H1 (cell line): ENCODE results near the gene EXT2. TPM values are rescaled to one million over a fixed set of nuclear protein-coding genes. Genes with fewer than 3 reads are reported as not detected.

Experiments
- CTCF ChIA-PET: fragments of 300-600 bp; sonication (Branson Sonifier 250); formaldehyde crosslinking; loops from one replicate; lab custom pipeline; 2021; ENCODE audit not compliant: partially characterized antibody; lab: Charles Lee
- POLR2A ChIA-PET: fragments of 300-600 bp; sonication (Branson Sonifier 250); formaldehyde crosslinking; loops from one replicate; lab custom pipeline; 2021; ENCODE audit warnings: inconsistent platforms; ENCODE audit not compliant: partially characterized antibody; lab: Charles Lee
- DNase-seq, 2 experiments: peaks; one replicate each; pipeline versions ENCODE4 v3.0.0 to v3.0.0-alpha.2; 2010 to 2022; ENCODE audit warnings: low spot score in 2 of 2, low read depth in 1 of 2, mixed read lengths in 1 of 2
- FAIRE-seq: peaks from 2 replicates; lab custom pipeline; 2011; peaks lifted over from hg19 to GRCh38; lab: Jason Lieb, UNC
- H2AFZ ChIP-seq: 2 replicates; pipeline ENCODE4 v1.8.1; 2012; ENCODE audit warnings: low read length, inconsistent platforms
- H2AK5ac ChIP-seq: 2 replicates; pipeline ENCODE4 v1.6.1; 2013; ENCODE audit warnings: low read depth, low read length
- H2BK120ac ChIP-seq: replicated peaks from 2 replicates; pipeline ENCODE3; 2013; ENCODE audit warnings: low read depth, low read length, inconsistent platforms
- H2BK12ac ChIP-seq: 2 replicates; pipeline ENCODE4 v1.6.1; 2013; ENCODE audit warnings: low read depth, low read length
- H2BK15ac ChIP-seq: 2 replicates; pipeline ENCODE4 v1.6.1; 2013; ENCODE audit warnings: low read length
- H2BK20ac ChIP-seq: 2 replicates; pipeline ENCODE4 v1.6.1; 2013; ENCODE audit warnings: low read length
- H2BK5ac ChIP-seq: 2 replicates; pipeline ENCODE4 v1.6.1; 2013; ENCODE audit warnings: low read depth, low read length
- H3K14ac ChIP-seq: 2 replicates; pipeline ENCODE4 v1.6.1; 2013; ENCODE audit warnings: inconsistent platforms; ENCODE audit not compliant: insufficient read length
- H3K18ac ChIP-seq: 2 replicates; pipeline ENCODE4 v1.6.1; 2013; ENCODE audit warnings: low read length; ENCODE audit errors: extremely low read depth
- H3K23ac ChIP-seq: 2 replicates; pipeline ENCODE4 v1.6.1; 2013; ENCODE audit warnings: inconsistent platforms; ENCODE audit not compliant: insufficient read length
- H3K23me2 ChIP-seq: 2 replicates; pipeline ENCODE4 v1.6.1; 2013; ENCODE audit warnings: low read depth, low read length
- H3K27ac ChIP-seq: 2 replicates; pipeline ENCODE4 v1.6.1; 2011; ENCODE audit warnings: low read depth, low read length, inconsistent platforms
- H3K27me3 ChIP-seq, 4 experiments: replicated peaks in 1 of 4; 1 replicate in 1 of 4; 2 replicates in 3 of 4; pipeline versions ENCODE4 v1.6.1 to v1.8.1; 2011 to 2013; ENCODE audit warnings: low read length in 3 of 4, mild to moderate bottlenecking in 3 of 4, inconsistent platforms in 2 of 4, mixed read lengths in 2 of 4, moderate library complexity in 1 of 4; ENCODE audit not compliant: control insufficient read depth in 3 of 4, insufficient read depth in 3 of 4; ENCODE audit errors: extremely low read depth in 1 of 4
- H3K36me3 ChIP-seq, 4 experiments: 2 replicates each; pipeline versions ENCODE4 v1.6.1 to v1.8.1; 2011 to 2013; ENCODE audit warnings: mild to moderate bottlenecking in 4 of 4, low read length in 3 of 4, moderate library complexity in 2 of 4, control low read depth in 1 of 4, inconsistent platforms in 1 of 4; ENCODE audit not compliant: insufficient read depth in 4 of 4, control insufficient read depth in 2 of 4
- H3K4ac ChIP-seq: replicated peaks from 2 replicates; pipeline ENCODE3; 2013; ENCODE audit warnings: low read length, low read depth, mixed read lengths, inconsistent platforms; ENCODE audit not compliant: insufficient read length
- H3K4me1 ChIP-seq, 4 experiments: replicated peaks in 1 of 4; 1 replicate in 1 of 4; 2 replicates in 3 of 4; pipeline versions ENCODE4 v1.6.1 to v1.8.1; 2011 to 2013; ENCODE audit warnings: low read length in 3 of 4, inconsistent platforms in 2 of 4, mixed read lengths in 1 of 4; ENCODE audit not compliant: insufficient read depth in 4 of 4, control insufficient read depth in 3 of 4
- H3K4me2 ChIP-seq, 2 experiments: 2 replicates each; pipeline versions ENCODE4 v1.6.1 to v1.8.1; 2011 to 2013; ENCODE audit warnings: low read depth in 2 of 2, low read length in 2 of 2, control low read depth in 1 of 2, inconsistent platforms in 1 of 2, mild to moderate bottlenecking in 1 of 2; ENCODE audit not compliant: insufficient read depth in 1 of 2
- H3K4me3 ChIP-seq, 4 experiments: fragments of 200-600, 300-600 bp in 1 of 4; sonication (generic), shearing (Covaris generic), sonication (Bioruptor Twin) in 1 of 4; 2 replicates each; pipeline versions ENCODE4 v1.5.1 to v1.8.1; 2011 to 2016; ENCODE audit warnings: low read length in 4 of 4, low read depth in 3 of 4, control low read depth in 2 of 4, inconsistent platforms in 2 of 4, mild to moderate bottlenecking in 2 of 4, mixed read lengths in 1 of 4, moderate library complexity in 1 of 4; ENCODE audit not compliant: insufficient read depth in 2 of 4; ENCODE audit errors: extremely low read depth in 1 of 4
- H3K56ac ChIP-seq: replicated peaks from 2 replicates; pipeline ENCODE3; 2013; ENCODE audit warnings: low read depth, mild to moderate bottlenecking, mixed read lengths, low read length, inconsistent platforms; ENCODE audit not compliant: insufficient read length
- H3K79me1 ChIP-seq: 2 replicates; pipeline ENCODE4 v1.6.1; 2013; ENCODE audit warnings: low read depth, low read length, control low read depth
- H3K79me2 ChIP-seq, 2 experiments: 2 replicates each; pipeline versions ENCODE4 v1.6.1 to v1.8.1; 2012 to 2013; ENCODE audit warnings: low read length in 2 of 2, mild to moderate bottlenecking in 2 of 2, inconsistent platforms in 1 of 2; ENCODE audit not compliant: insufficient read depth in 2 of 2, control insufficient read depth in 1 of 2
- H3K9ac ChIP-seq, 4 experiments: replicated peaks in 1 of 4; 1 replicate in 1 of 4; 2 replicates in 3 of 4; pipeline versions ENCODE4 v1.6.1 to v1.8.1; 2011 to 2013; ENCODE audit warnings: low read depth in 3 of 4, low read length in 3 of 4, control low read depth in 2 of 4, mild to moderate bottlenecking in 2 of 4, moderate library complexity in 2 of 4, inconsistent platforms in 1 of 4; ENCODE audit errors: extremely low read depth in 1 of 4
- H3K9me3 ChIP-seq, 2 experiments: 2 replicates each; pipeline versions ENCODE4 v1.6.1 to v1.8.1; 2012 to 2013; ENCODE audit warnings: mild to moderate bottlenecking in 2 of 2, moderate library complexity in 2 of 2, control low read depth in 1 of 2, inconsistent platforms in 1 of 2, low read depth in 1 of 2, low read length in 1 of 2, mixed read lengths in 1 of 2; ENCODE audit not compliant: insufficient read depth in 2 of 2
- H4K20me1 ChIP-seq, 2 experiments: replicated peaks in 1 of 2; 2 replicates each; pipeline versions ENCODE3 to v1.8.1; 2011 to 2013; ENCODE audit warnings: inconsistent platforms in 2 of 2, low read length in 2 of 2, mild to moderate bottlenecking in 1 of 2; ENCODE audit not compliant: insufficient read depth in 2 of 2, control insufficient read depth in 1 of 2
- H4K5ac ChIP-seq: 2 replicates; pipeline ENCODE4 v1.6.1; 2013; ENCODE audit warnings: low read length, low read depth, mixed read lengths, inconsistent platforms; ENCODE audit not compliant: insufficient read length
- H4K8ac ChIP-seq: 2 replicates; pipeline ENCODE4 v1.8.0; 2013; ENCODE audit warnings: mild to moderate bottlenecking, moderate library complexity, low read length, inconsistent platforms; ENCODE audit not compliant: insufficient read depth; ENCODE audit errors: extremely low read depth
- H4K91ac ChIP-seq: replicated peaks from 2 replicates; pipeline ENCODE3; 2013; ENCODE audit warnings: low read length, mixed read lengths, inconsistent platforms; ENCODE audit not compliant: insufficient read length
- SIN3A ChIP-seq, 2 experiments: IDR thresholded peaks in 1 of 2; conservative IDR thresholded peaks in 1 of 2; 2 replicates each; pipeline ENCODE4 v1.6.1; 2011 to 2012; ENCODE audit warnings: low read length in 2 of 2, improper control_type of control experiment in 1 of 2, low read depth in 1 of 2, mild to moderate bottlenecking in 1 of 2
- TEAD4 ChIP-seq: IDR thresholded peaks from 2 replicates; pipeline ENCODE4 v1.6.1; 2012; ENCODE audit warnings: low read depth, low read length, inconsistent platforms, mixed read lengths
- WGBS, 2 experiments: shearing (Covaris generic) in 1 of 2; methylation state at CpG; one replicate each; pipeline versions ENCODE4 v1.1.6 to v1.1.7; 2013 to 2015; ENCODE audit warnings: low lambda C conversion rate in 2 of 2, mixed read lengths in 2 of 2, inconsistent platforms in 1 of 2, low coverage in 1 of 2, missing lambda C conversion rate in 1 of 2; ENCODE audit not compliant: insufficient replicate concordance in 2 of 2, insufficient coverage in 1 of 2, insufficient read length in 1 of 2; ENCODE audit errors: extremely low coverage in 1 of 2, missing lambda C conversion rate in 1 of 2; 5-methylcytosine and 5-hydroxymethylcytosine counted together
- polyA plus RNA-seq, 7 experiments: library from polyadenylated mRNA; depleted of rRNA in 3 of 7; stranded (reverse) in 5 of 7; unstranded in 2 of 7; fragments of >200 nt in 5 of 7; fragments of 200-250 nt in 2 of 7; gene quantifications; 1 replicate in 5 of 7; 2 replicates in 1 of 7; 4 replicates in 1 of 7; pipeline versions ENCODE4 v1.2.1 to v1.2.3, GENCODE V29; 2011 to 2013; ENCODE audit warnings: missing spikeins in 2 of 7, mixed read lengths in 2 of 7
- total RNA-seq: library from RNA; stranded (reverse); fragmentation: NEBNext Ultra II Directional; extraction: Animal tissue kit (Norgen Biotek cat#: 25700); gene quantifications from 2 replicates; pipeline ENCODE4 v1.2.1, GENCODE V29; 2021

The EXT2 gene
- total and polyA plus RNA-seq, 2 of the 8 experiments (the other 6 are each of a cell fraction or from before 2014, with no cell fraction given): 29.8 to 42.8 TPM

GRCh38 chr11:44143987-44144909 is 48.8 kb downstream of the EXT2 start:
- H3K9ac ChIP-seq: no peak overlapping the region
- H3K23ac ChIP-seq: no peak overlapping the region
- H3K27ac ChIP-seq: no peak overlapping the region
- no peak overlapping the region for H3K18ac ChIP-seq
- no peak overlapping the region for H3K14ac ChIP-seq
- no peak overlapping the region for H3K56ac ChIP-seq
- 82% methylated on average over 7 of the region's 7 CpGs; no CpG with 5 or more reads in 1 of the 2 experiments for WGBS, 2 experiments
- H3K4ac ChIP-seq: no peak overlapping the region
- H3K27me3 ChIP-seq: no peaks in the 10 kb centered on the region
- H3K79me1 ChIP-seq: no peaks in the 10 kb centered on the region
- no peak overlapping the region for H3K4me2 ChIP-seq
- no peak overlapping the region for H4K8ac ChIP-seq
- no peak overlapping the region for H2BK15ac ChIP-seq
- no peak overlapping the region for H2BK120ac ChIP-seq
- H2AK5ac ChIP-seq: no peak overlapping the region
- H4K91ac ChIP-seq: no peak overlapping the region
- no peak overlapping the region for H2BK20ac ChIP-seq
- H3K79me2 ChIP-seq: no peaks in the 10 kb centered on the region
- no peak for TF ChIP-seq TEAD4
- TF ChIP-seq SIN3A (conservative IDR thresholded peaks at IDR 0.05 in 1 of 2, IDR thresholded peaks at IDR 0.05 in 1 of 2; ENCODE audit: low read depth in 1 of 2, low read length in 2 of 2): no peak
- FAIRE-seq: no peak
- H3K4me3 ChIP-seq: no peak overlapping the region
- no peak for DNase-seq
- no peaks in the 10 kb centered on the region for H3K36me3 ChIP-seq
- H2BK5ac ChIP-seq: no peak overlapping the region
- no peak overlapping the region for H2BK12ac ChIP-seq
- POLR2A ChIA-PET: no interaction called here
- H4K5ac ChIP-seq: no peak overlapping the region
- H2AFZ ChIP-seq: no peak overlapping the region
- H3K9me3 ChIP-seq: no peaks in the 10 kb centered on the region
- CTCF ChIA-PET: interaction anchor here (0.7 to 2.4 kb wide), 3 partner anchors 8 to 154 kb away, joined by 3 to 12 read pairs (median 3); no protein-coding TSS in a partner anchor
- H3K23me2 ChIP-seq: no peaks in the 10 kb centered on the region
- no peaks in the 10 kb centered on the region for H4K20me1 ChIP-seq
- H3K4me1 ChIP-seq: no peaks in the 10 kb centered on the region
